HepG2 (cell line): ENCODE results near the gene OTOG. TPM values are rescaled to one million over a fixed set of nuclear protein-coding genes. Genes with fewer than 3 reads are reported as not detected.

Experiments used
- ATAC-seq: fragments of 200-7000 bp; cut with Tn5 transposase; 3 replicates; pipeline ENCODE4 v1.9.1; 2020; ENCODE audit warnings: mild to moderate bottlenecking, moderate library complexity
- BruUV-seq: library from RNA; stranded (reverse); fragments of 400-500 nt; replicated peaks from 2 replicates; lab custom pipeline; 2021; lab: Mats Ljungman, UMichigan
- CTCF ChIA-PET: fragments of 300-600 bp; formaldehyde crosslinking; extraction: SDS; loops from one replicate; lab custom pipeline; 2021; ENCODE audit warnings: low total read pairs, inconsistent platforms, low intra/inter-chr PET ratio; lab: Yijun Ruan, JAX
- POLR2A ChIA-PET: fragments of 350-600 bp; sonication (Branson Sonifier 250); formaldehyde crosslinking; loops from one replicate; lab custom pipeline; 2020; ENCODE audit warnings: antibody characterized with exemption, inconsistent platforms; lab: Yijun Ruan, JAX
- DNase-seq: peaks from one replicate; pipeline ENCODE4 v3.0.0-alpha.2; 2015; ENCODE audit warnings: low spot score
- FAIRE-seq: peaks from 3 replicates; lab custom pipeline; 2011; peaks lifted over from hg19 to GRCh38; lab: Jason Lieb, UNC
- H2AFZ ChIP-seq: one replicate; pipeline ENCODE4 v1.6.1; 2011; ENCODE audit warnings: low read length, inconsistent platforms
- H3K27ac ChIP-seq: fragments of 300-600 bp; 3 replicates; pipeline ENCODE4 v1.8.0; 2011; ENCODE audit warnings: mixed run types, mild to moderate bottlenecking, mixed read lengths, low read length, inconsistent platforms; ENCODE audit not compliant: insufficient read depth; ENCODE audit errors: extremely low read length
- H3K27me3 ChIP-seq, 2 experiments: fragments of 200-600 bp in 1 of 2; 2 replicates in 1 of 2; 3 replicates in 1 of 2; pipeline versions ENCODE4 v1.6.0 to v1.8.0; 2011; ENCODE audit warnings: low read length in 2 of 2, mild to moderate bottlenecking in 2 of 2, moderate library complexity in 2 of 2, inconsistent platforms in 1 of 2; ENCODE audit not compliant: insufficient read depth in 2 of 2, control insufficient read depth in 1 of 2
- H3K36me3 ChIP-seq, 2 experiments: fragments of 200-600 bp in 1 of 2; replicated peaks in 1 of 2; 2 replicates in 1 of 2; 3 replicates in 1 of 2; pipeline versions ENCODE4 v1.5.1 to v1.8.0; 2011; ENCODE audit warnings: low read length in 2 of 2, inconsistent platforms in 1 of 2; ENCODE audit not compliant: insufficient read depth in 2 of 2, control insufficient read depth in 1 of 2
- H3K4me1 ChIP-seq: 2 replicates; pipeline ENCODE4 v1.5.1; 2012; ENCODE audit warnings: low read length, inconsistent platforms; ENCODE audit not compliant: insufficient read depth
- H3K4me2 ChIP-seq: 2 replicates; pipeline ENCODE4 v1.6.0; 2011; ENCODE audit warnings: low read depth, low read length, inconsistent platforms
- H3K4me3 ChIP-seq, 3 experiments: fragments of 200-600 bp in 1 of 3; sonication (generic), shearing (Covaris generic) in 1 of 3; replicated peaks in 1 of 3; 2 replicates each; pipeline ENCODE4 v1.5.1; 2011 to 2016; ENCODE audit warnings: low read length in 3 of 3, inconsistent platforms in 2 of 3, low read depth in 2 of 3, mild to moderate bottlenecking in 2 of 3, control low read depth in 1 of 3, mixed read lengths in 1 of 3; ENCODE audit not compliant: insufficient read depth in 1 of 3
- H3K79me2 ChIP-seq: one replicate; pipeline ENCODE4 v1.6.1; 2011; ENCODE audit warnings: low read length, inconsistent platforms; ENCODE audit not compliant: insufficient read depth
- H3K9ac ChIP-seq: 2 replicates; pipeline ENCODE4 v1.6.0; 2011; ENCODE audit warnings: mild to moderate bottlenecking, low read depth, low read length, inconsistent platforms; ENCODE audit not compliant: insufficient read depth
- H3K9me3 ChIP-seq: 2 replicates; pipeline ENCODE4 v1.5.1; 2012; ENCODE audit warnings: mild to moderate bottlenecking, low read length
- H4K20me1 ChIP-seq: 2 replicates; pipeline ENCODE4 v1.6.0; 2011; ENCODE audit warnings: inconsistent platforms, mild to moderate bottlenecking, low read length, moderate library complexity; ENCODE audit not compliant: insufficient read depth
- CENPX ChIP-seq: sonication (generic); formaldehyde crosslinking; IDR thresholded peaks from 2 replicates; pipeline ENCODE4 v1.9.0; 2021; ENCODE audit warnings: mild to moderate bottlenecking, missing genetic modification reagents, moderate library complexity
- CHD2 ChIP-seq: IDR thresholded peaks from 2 replicates; pipeline ENCODE4 v1.6.1; 2011; ENCODE audit warnings: low read depth, low read length, improper control_type of control experiment
- RXRA ChIP-seq: sonication (generic); formaldehyde crosslinking; IDR thresholded peaks from 2 replicates; pipeline ENCODE4 v1.5.1; 2020; ENCODE audit warnings: missing genetic modification reagents
- SMAD9 ChIP-seq: sonication (generic); formaldehyde crosslinking; IDR thresholded peaks from 2 replicates; pipeline ENCODE4 v1.5.1; 2020; ENCODE audit warnings: mild to moderate bottlenecking, missing genetic modification reagents
- SP4 ChIP-seq: sonication (generic); formaldehyde crosslinking; IDR thresholded peaks from 2 replicates; pipeline ENCODE4 v1.8.1; 2023; ENCODE audit warnings: mild to moderate bottlenecking, missing genetic modification reagents
- ZFP62 ChIP-seq: sonication (generic); formaldehyde crosslinking; IDR thresholded peaks from 2 replicates; pipeline ENCODE4 v1.4.0; 2020; ENCODE audit warnings: missing genetic modification reagents
- WGBS: methylation state at CpG from one replicate; pipeline ENCODE4 v1.1.6; 2017; ENCODE audit warnings: low lambda C conversion rate; 5-methylcytosine and 5-hydroxymethylcytosine counted together
- in situ Hi-C: cut with HindIII; loops from 2 replicates; pipeline ENCODE4 v1.10.0; 2017; ENCODE audit warnings: low pct_unique_long_range_greater_than_20kb; ENCODE audit not compliant: extremely low pct_ligation_motif_present
- intact Hi-C: fragments of 100-400 bp; cut with micrococcal nuclease; formaldehyde crosslinking; loops from one replicate; pipeline ENCODE4 v1.10.0; 2022; ENCODE audit not compliant: unreplicated experiment
- polyA plus RNA-seq, 8 experiments: library from polyadenylated mRNA; depleted of rRNA in 3 of 8; stranded (reverse) in 7 of 8; unstranded in 1 of 8; fragments of >200 nt; fragmentation: Illumina TruSeq in 4 of 8; extraction: Trizol in 4 of 8; gene quantifications; 2 replicates each; pipeline versions ENCODE4 v1.2.1 to v1.2.3, GENCODE V29; 2011 to 2016; ENCODE audit warnings: low read depth in 4 of 8, missing spikeins in 1 of 8, mixed read lengths in 1 of 8; ENCODE audit not compliant: insufficient read depth in 1 of 8
- total RNA-seq, 5 experiments: library from RNA; depleted of rRNA; stranded (reverse); fragments of >200 nt; fragmentation: Illumina TruSeq; extraction: Trizol; gene quantifications; 2 replicates each; pipeline ENCODE4 v1.2.3, GENCODE V29; 2016; ENCODE audit warnings: low read depth in 1 of 5
- TF ChIP-seq, protein P1 (sequence below): sonication (generic); formaldehyde crosslinking; IDR thresholded peaks from 2 replicates; pipeline ENCODE4 v1.5.0; 2020; ENCODE audit warnings: mild to moderate bottlenecking, missing genetic modification reagents, moderate library complexity
- TF ChIP-seq, protein P2 (sequence below): sonication (generic); formaldehyde crosslinking; IDR thresholded peaks from 2 replicates; pipeline ENCODE4 v1.4.0; 2020; ENCODE audit warnings: missing genetic modification reagents
- TF ChIP-seq, protein P3 (sequence below): sonication (generic); formaldehyde crosslinking; IDR thresholded peaks from 2 replicates; pipeline ENCODE4 v1.8.1; 2023; ENCODE audit warnings: mild to moderate bottlenecking, missing genetic modification reagents
- TF ChIP-seq, protein P4 (sequence below): sonication (generic); formaldehyde crosslinking; IDR thresholded peaks from 2 replicates; pipeline ENCODE4 v1.8.1; 2022; ENCODE audit warnings: low read depth, mild to moderate bottlenecking, missing genetic modification reagents
- TF ChIP-seq, protein P5 (sequence below): sonication (generic); formaldehyde crosslinking; IDR thresholded peaks from 2 replicates; pipeline ENCODE4 v1.5.0; 2020; ENCODE audit warnings: missing genetic modification reagents

The OTOG gene
- total and polyA plus RNA-seq, 2 of the 13 experiments (the other 11 are each of a cell fraction or from before 2014, with no cell fraction given): not detected

DNA sequence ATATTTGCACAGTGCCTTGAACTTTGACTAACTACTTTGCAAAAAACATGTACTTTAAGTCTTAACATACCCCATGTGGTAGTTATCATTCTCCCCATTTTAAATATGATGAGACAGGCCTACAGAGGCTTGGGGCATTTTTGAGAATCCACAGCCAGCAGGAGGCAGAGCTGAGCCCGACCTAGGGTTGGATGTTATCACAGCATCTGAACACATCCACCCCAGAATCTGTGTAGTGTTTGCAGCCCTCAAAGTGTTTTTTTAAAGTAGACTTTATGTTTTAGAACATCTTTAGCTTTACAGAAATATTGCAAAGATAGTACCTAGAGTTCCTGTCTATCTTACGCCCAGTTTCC, 17.6 kb downstream of the OTOG start:
- ATAC-seq: peak; percentile 29; the same call in 1 of the 3 replicates
- BruUV-seq: no TSS peak
- H3K4me2 ChIP-seq: no peak overlapping the region
- in situ Hi-C loops: no loop called here
- 0 out of 2 replicates have a peak, but pooled peaks cover 7% of the 10 kb centered on the region for H3K4me1 ChIP-seq
- intact Hi-C loops: no loop called here
- no peaks in the 10 kb centered on the region for H3K79me2 ChIP-seq
- H3K9me3 ChIP-seq: no peaks in the 10 kb centered on the region
- CTCF ChIA-PET: no interaction called here
- no peak for DNase-seq
- 49% methylated on average over 2 of the region's 2 CpGs for whole genome bisulfite sequencing
- no peaks in the 10 kb centered on the region for H4K20me1 ChIP-seq
- H3K36me3 ChIP-seq: no peaks in the 10 kb centered on the region
- no peak overlapping the region for H2AFZ ChIP-seq
- no peak for FAIRE-seq
- no peak overlapping the region for H3K27ac ChIP-seq
- no peak overlapping the region for H3K4me3 ChIP-seq
- TF ChIP-seq CHD2 (no peak), ZFP62 (CRISPR knock-in tag) (no peak), SP4 (CRISPR knock-in tag) (no peak), SMAD9 (no peak)
- TF ChIP-seq, protein P1, sequence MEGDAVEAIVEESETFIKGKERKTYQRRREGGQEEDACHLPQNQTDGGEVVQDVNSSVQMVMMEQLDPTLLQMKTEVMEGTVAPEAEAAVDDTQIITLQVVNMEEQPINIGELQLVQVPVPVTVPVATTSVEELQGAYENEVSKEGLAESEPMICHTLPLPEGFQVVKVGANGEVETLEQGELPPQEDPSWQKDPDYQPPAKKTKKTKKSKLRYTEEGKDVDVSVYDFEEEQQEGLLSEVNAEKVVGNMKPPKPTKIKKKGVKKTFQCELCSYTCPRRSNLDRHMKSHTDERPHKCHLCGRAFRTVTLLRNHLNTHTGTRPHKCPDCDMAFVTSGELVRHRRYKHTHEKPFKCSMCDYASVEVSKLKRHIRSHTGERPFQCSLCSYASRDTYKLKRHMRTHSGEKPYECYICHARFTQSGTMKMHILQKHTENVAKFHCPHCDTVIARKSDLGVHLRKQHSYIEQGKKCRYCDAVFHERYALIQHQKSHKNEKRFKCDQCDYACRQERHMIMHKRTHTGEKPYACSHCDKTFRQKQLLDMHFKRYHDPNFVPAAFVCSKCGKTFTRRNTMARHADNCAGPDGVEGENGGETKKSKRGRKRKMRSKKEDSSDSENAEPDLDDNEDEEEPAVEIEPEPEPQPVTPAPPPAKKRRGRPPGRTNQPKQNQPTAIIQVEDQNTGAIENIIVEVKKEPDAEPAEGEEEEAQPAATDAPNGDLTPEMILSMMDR (CRISPR knock-in tag): peak; percentile 28; the same call in 1 of the 2 replicates
- TF ChIP-seq, protein P2, sequence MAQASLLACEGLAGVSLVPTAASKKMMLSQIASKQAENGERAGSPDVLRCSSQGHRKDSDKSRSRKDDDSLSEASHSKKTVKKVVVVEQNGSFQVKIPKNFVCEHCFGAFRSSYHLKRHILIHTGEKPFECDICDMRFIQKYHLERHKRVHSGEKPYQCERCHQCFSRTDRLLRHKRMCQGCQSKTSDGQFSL: no peak
- POLR2A ChIA-PET: no interaction called here
- no peak overlapping the region for H3K9ac ChIP-seq
- peaks cover 8 to 14% of the 10 kb centered on the region in 2 experiments; a peak in 3 of 5 replicates for H3K27me3 ChIP-seq

DNA sequence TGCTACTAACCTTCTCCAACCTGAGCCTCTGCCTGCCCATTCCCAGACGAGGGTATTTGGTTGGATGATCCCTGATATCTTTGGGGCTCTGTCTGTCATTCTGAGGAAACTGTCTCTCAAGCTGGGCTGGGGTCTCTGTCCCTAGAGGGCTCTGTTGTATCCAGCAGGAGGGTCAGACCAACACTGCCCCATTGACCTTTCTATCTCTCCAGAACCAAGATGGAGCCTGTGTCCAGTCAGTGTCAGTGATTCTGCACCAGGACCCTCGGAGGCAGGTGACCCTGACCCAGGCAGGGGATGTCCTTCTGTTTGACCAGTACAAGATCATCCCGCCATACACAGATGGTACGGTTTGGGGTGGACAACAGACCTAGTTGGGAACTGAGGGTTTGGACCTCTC, 21.9 kb downstream of the OTOG start:
- CTCF ChIA-PET: no interaction called here
- in situ Hi-C loops: no loop called here
- no peak for ATAC-seq
- TF ChIP-seq, protein P3, sequence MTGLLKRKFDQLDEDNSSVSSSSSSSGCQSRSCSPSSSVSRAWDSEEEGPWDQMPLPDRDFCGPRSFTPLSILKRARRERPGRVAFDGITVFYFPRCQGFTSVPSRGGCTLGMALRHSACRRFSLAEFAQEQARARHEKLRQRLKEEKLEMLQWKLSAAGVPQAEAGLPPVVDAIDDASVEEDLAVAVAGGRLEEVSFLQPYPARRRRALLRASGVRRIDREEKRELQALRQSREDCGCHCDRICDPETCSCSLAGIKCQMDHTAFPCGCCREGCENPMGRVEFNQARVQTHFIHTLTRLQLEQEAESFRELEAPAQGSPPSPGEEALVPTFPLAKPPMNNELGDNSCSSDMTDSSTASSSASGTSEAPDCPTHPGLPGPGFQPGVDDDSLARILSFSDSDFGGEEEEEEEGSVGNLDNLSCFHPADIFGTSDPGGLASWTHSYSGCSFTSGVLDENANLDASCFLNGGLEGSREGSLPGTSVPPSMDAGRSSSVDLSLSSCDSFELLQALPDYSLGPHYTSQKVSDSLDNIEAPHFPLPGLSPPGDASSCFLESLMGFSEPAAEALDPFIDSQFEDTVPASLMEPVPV (CRISPR knock-in tag): no peak
- TF ChIP-seq, protein P4, sequence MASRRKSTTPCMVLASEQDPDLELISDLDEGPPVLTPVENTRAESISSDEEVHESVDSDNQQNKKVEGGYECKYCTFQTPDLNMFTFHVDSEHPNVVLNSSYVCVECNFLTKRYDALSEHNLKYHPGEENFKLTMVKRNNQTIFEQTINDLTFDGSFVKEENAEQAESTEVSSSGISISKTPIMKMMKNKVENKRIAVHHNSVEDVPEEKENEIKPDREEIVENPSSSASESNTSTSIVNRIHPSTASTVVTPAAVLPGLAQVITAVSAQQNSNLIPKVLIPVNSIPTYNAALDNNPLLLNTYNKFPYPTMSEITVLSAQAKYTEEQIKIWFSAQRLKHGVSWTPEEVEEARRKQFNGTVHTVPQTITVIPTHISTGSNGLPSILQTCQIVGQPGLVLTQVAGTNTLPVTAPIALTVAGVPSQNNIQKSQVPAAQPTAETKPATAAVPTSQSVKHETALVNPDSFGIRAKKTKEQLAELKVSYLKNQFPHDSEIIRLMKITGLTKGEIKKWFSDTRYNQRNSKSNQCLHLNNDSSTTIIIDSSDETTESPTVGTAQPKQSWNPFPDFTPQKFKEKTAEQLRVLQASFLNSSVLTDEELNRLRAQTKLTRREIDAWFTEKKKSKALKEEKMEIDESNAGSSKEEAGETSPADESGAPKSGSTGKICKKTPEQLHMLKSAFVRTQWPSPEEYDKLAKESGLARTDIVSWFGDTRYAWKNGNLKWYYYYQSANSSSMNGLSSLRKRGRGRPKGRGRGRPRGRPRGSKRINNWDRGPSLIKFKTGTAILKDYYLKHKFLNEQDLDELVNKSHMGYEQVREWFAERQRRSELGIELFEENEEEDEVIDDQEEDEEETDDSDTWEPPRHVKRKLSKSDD (CRISPR knock-in tag): no peak
- TF ChIP-seq, protein P5, sequence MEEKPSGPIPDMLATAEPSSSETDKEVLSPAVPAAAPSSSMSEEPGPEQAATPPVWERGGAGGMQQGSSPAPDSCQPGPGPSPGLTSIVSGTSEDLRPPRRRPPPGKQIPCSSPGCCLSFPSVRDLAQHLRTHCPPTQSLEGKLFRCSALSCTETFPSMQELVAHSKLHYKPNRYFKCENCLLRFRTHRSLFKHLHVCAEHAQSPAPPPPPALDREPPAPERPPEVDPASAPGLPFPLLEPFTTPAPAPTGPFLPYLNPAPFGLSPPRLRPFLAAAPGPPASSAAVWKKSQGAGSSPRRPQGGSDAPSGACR: no peak
- TF ChIP-seq RXRA (CRISPR knock-in tag) (no peak), CENPX (CRISPR knock-in tag) (no peak)

More for the DNA sequence above, 21.9 kb downstream of the OTOG start:
- H3K4me3 ChIP-seq: no peak overlapping the region
- no peaks in the 10 kb centered on the region for H3K9me3 ChIP-seq
- intact Hi-C loops: no loop called here
- DNase-seq: no peak
- BruUV-seq: no TSS peak
- FAIRE-seq: no peak
- no peaks in the 10 kb centered on the region for H4K20me1 ChIP-seq
- H3K36me3 ChIP-seq: no peaks in the 10 kb centered on the region
- WGBS: 10% methylated on average over 4 of the region's 4 CpGs
- no peak overlapping the region for H3K9ac ChIP-seq
- H3K4me2 ChIP-seq: no peak overlapping the region
- no peak overlapping the region for H2AFZ ChIP-seq
- POLR2A ChIA-PET: no interaction called here
- H3K27me3 ChIP-seq: peaks cover 1 to 4% of the 10 kb centered on the region in 2 experiments; a peak in 2 of 5 replicates
- no peaks in the 10 kb centered on the region for H3K4me1 ChIP-seq
- no peaks in the 10 kb centered on the region for H3K79me2 ChIP-seq
- no peak overlapping the region for H3K27ac ChIP-seq
